NCI-H526 (cell line): ENCODE measurements around the gene SLC9A9.

Experiments used
- DNase-seq, 2 experiments: peaks; one replicate each; lab custom pipeline; 2025; lab: John Stamatoyannopoulos, UW

Gene SLC9A9

GRCh38 chr3:143413372-143413771 lies 434.9 kb downstream of the SLC9A9 start:
- DNase-seq, result no peak

DNA sequence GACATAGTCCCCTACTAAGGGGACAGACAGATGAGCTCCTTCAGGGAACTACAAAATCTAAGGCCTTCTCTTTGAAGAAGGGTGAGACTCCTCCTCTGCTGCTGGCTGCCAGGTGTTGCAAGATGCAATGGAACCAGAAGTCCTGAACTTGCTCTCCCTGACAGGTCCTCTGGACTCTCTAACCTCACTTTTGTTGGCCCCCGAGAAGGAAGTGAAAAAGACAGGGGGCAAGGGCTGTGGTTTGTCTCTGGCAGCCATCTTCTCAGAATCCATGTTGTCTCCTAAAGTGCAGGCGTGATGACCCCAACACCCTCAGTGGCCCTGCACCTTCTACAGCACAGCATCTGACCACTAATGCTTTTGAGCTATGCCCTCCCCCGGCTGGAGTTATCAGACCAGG lies 436.2 kb downstream of the SLC9A9 start:
- DNase-seq, result no peak

- DNase-seq, result no peak
Measured at GRCh38 chr3:143410259-143410658, 438.0 kb downstream of the SLC9A9 start.

GRCh38 chr3:143408771-143409170 lies 439.5 kb downstream of the SLC9A9 start:
- DNase-seq, result no peak

DNA sequence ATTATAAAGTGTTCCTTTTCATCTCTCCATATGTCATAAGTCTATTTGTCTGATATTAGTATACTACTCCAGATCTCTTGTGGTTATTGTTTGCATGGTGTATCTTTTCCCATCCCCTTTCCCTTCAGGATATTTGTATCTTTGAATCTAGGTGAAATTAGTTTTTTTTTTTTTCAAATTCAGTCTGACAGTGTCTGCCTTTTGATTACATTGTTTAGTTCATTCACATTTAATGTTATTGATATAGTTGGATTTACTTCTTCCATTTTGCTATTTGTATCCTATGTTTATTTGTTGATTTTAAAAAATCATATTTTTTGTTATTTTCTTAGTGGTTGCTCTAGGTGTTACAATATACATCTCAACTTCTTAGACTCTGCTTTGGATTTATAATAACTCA lies 445.7 kb downstream of the SLC9A9 start:
- no peak for DNase-seq

DNA sequence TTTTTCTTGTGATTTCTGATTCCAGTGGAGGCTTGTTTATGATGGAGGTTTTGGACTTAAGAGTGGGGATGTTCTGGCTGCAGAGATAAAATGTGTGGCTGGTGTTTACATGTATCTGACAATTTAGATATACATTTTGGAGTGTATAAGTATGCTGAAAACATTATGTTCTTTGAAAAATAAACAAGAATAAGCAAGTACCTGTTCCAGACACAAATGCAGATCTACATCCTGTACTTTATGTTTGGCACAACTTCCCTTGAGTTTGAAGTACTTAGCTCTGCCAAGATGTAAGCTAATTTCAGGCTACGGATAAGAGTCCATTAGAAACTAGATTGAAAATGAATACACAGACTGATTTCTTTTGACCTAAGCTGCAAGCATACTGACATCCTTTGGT lies 451.5 kb downstream of the SLC9A9 start:
- DNase-seq, result no peak

DNA sequence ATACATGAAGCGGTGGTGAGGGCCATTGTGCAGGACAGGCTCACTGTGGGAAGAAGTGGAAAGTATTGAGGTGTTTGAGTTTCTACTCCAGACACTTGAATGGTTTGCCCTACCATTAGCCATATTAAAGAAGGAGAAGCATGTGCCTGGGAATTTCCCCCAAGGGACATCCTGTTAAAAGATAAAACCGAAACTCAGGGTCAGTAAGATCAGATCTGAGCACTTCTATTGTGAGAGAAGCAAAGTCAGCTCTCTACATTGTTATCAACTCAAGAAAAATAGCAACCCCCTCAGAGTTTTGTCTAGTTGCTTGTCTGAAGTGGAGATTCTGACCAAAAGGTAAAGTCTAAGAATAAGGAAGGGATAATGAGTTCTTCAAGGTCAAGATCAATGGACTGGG lies 458.9 kb downstream of the SLC9A9 start:
- no peak for DNase-seq

DNA sequence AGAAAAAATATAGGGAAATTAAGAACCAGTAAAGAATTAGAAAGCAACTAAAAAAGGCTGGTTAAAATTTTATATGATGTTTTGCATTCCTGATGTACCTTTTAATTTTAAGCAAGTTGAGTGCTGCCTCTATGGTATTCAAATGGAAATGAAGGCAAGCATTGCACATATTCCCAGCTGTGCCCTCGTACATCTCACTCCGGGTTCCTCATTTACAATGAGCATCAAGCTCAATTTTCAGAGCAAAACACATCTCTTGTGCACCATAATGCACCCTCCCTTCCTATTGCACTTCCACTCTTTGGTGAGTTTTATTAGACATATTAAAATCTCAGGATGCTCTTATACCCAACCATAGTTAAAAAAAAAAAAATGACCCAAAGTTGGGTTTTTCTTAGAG lies 460.8 kb downstream of the SLC9A9 start:
- DNase-seq, result no peak

DNA sequence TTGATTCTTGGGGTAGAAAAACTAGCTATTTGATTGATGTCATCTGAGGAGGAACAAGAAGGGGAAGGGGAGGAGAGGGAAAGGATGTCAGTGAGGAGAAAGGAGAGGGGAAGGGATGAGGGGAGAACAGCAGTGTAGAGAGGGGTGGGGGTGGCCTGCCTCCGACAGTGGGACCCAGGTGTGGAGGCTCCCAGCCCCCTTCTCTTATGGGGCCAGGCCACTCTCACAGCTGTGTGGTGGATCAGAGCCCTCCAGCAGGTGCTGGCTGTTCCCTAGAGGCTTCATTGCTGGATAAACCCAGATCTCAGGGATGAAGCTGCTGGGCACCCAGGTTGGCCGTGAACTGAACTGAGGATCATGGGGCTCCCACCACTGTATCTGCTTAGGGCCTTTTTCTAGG lies 464.2 kb downstream of the SLC9A9 start:
- DNase-seq, result peak in 1 of 2 experiments; percentile 22

DNA sequence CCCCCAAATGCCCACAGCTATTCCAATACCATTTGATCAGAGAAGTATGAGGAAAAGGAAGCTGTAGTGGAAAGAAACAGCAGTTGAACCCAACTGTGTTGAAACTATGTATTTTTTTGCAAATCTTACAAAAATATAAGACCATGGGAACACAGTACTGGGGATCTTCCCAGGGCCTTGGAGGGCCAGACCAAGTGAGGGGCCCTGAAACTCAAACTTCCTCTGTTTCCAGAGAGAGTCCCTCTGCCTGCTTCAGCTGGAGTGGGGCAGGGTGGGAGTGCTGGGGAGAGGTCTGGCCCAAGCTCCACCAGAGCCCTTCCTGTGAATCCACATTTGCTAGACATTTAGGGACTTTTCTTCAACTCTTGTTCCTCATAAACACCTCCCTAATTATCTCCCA lies 464.8 kb downstream of the SLC9A9 start:
- DNase-seq, result no peak

DNA sequence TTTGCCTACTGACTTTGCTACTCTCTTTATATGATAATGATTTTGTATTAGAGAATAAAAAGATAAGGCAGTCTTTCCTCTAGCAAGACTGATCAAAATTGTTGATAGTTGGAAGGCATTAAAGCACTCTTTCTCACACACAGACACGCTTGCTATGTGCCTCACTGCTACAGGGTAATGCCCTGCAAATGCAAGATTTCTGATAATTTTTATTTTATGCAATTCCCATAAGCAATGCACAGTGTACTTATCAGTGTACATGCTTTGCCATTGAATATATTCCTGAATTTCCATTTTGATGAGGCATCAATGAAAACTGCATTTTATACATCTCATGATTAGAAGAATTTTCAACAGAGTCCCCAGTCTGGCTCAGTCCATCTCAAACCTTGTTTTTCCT lies 465.5 kb downstream of the SLC9A9 start:
- no peak for DNase-seq

GRCh38 chr3:143380449-143380848 lies 467.8 kb downstream of the SLC9A9 start:
- DNase-seq, result no peak

DNA sequence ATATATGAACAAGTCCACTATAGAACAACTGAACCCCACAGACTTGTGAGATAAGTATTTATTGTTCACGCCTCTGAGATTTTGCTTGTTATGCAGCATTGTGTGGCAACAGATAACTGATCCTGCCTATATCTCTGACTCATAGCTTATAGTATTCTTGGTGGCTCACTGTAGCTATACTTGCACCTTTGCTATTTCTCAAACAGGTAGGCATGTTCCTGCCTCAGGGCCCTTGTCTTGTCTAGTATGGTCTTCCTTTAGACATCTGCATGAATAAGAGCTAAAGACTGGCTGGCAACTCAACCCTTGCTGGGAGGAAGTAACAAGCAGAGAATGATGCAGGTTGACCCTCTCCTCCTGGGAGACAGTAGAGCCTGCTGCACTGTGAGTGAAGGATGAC lies 472.6 kb downstream of the SLC9A9 start:
- no peak for DNase-seq

DNA sequence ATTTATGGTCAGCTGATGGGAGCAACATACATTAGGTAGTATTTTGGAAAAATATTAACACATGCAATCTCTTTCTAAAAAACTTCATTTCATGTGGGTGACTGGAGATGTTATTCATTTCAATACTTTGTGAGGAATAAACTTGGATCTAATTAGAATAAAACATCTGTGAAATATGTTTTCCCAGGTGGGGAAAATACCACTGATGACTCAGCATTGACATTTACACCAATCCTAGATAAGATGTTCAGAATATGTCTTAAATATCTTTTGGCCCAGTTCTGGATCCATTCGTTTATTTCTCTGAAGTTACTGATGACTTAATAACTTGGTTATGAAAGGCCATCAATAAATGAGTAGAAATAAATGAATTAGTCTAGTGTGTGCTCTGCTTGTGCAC lies 481.1 kb downstream of the SLC9A9 start:
- DNase-seq, result no peak

- DNase-seq, result no peak
Measured at GRCh38 chr3:143366672-143367071, 481.6 kb downstream of the SLC9A9 start.

DNA sequence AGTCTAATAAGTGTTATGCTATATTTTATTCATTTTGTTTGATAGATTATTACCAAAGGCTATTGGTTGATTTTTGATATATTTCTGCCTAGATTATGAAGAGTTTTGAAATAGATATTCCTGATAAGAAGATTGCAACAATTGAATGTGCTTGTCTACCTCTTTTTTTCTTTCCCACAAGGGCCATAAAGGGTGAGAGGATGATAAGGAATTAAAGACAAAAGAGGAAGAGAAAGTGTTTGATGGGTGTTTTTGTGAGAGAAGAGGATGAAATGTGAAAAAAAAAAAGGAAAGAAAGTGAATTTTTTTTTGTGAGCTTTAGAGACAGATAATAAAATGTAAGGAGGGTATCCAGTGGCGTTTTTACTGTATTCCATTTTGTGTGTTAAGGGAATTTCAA lies 484.3 kb downstream of the SLC9A9 start:
- no peak for DNase-seq

DNA sequence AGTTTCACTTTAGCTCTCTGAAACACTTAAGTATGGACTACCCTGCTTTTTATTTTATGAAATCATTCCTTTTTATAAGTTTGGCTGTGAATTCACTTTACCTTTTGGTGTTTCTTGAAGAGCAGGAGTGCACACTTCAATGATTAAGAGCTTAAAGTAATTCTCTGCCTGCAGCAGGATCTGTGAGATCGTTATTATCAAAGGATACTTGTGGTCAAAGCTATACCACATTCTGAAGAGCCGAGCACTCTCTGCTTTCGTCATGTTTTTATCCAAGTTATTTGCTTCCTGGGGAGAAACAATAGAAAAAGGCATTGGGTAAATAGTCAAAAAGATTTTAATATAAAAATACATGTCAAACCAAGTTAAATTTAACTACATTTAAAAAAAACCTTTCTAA lies 485.0 kb downstream of the SLC9A9 start:
- DNase-seq, result no peak

DNA sequence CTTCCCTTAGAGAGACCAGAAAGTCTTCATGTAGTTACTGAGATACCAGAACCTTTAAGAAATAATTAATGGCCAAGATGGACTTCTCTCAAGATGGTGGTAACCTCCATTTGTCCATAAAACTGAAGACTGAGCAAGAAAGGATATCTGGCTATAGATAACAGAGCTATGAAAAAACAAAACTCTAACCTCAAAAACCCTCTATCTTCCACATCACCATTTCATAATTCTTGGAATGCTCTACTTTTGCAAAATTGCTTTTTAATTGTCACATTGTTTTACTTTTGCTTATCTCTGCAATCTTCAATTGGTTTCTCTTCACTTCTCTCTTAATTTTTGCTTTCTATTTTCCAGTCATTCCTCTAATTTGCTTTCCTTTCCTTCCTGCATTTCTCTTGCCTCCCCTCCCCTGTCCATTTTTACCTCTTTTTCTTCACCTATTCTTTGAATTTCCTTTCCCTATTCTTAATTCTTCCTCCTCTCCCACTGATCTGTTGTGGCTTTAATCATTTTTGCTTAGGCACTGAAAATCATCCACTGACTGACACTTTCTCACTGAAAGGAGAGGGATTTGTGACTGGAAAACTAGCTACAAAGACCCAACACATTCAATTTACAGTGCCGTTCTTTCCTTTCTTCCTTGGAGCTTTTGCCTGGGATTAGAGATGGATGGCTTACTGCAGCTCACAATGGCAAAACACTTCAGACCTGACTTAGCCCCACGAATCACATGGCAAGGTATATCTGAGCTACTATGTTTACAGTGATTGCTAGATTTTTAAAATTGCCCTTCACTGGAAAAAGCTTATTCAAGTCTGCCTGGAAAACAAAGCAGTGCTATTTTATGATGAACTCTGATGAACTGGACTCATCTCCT lies 485.9 kb downstream of the SLC9A9 start:
- DNase-seq, result no peak

- no peak for DNase-seq
Measured at GRCh38 chr3:143361589-143361988, 486.7 kb downstream of the SLC9A9 start.

DNA sequence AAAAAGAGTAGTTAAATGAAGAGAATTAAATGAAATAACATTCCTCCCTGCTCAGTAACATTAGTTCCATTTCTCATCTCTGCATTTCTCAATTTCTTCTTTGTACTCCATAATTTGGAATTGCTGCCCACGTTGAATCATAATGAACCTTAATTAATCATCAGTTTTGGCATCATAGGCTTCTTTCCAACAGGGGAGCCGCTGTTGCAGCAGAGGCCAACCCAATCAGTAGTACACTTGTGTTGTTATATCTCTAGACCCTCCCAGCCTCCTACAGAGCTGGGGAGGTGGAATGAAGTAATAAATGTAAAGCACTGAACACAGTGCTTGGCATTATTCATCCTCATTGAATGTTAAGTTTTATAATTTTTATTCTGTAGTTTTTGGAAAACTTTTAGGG lies 488.0 kb downstream of the SLC9A9 start:
- DNase-seq, result no peak

GRCh38 chr3:143358793-143359491 lies 489.3 kb downstream of the SLC9A9 start:
- no peak for DNase-seq

- DNase-seq, result no peak
Measured at GRCh38 chr3:143358155-143358792, 490.0 kb downstream of the SLC9A9 start.

GRCh38 chr3:143357700-143358099 lies 490.6 kb downstream of the SLC9A9 start:
- no peak for DNase-seq
